GM04503 (cell line): ENCODE measurements around the gene MEPE.
"Not testable (repeated sequence)": the region's sequence is repeated elsewhere in the genome, so short reads cannot be mapped to it uniquely, and the experiment has no call there.

Source experiments
- DNase-seq: peaks from one replicate; pipeline ENCODE4 v3.0.0-alpha.2; 2012; ENCODE audit warnings: low read depth

MEPE gene

GRCh38 chr4:87882861-87883260 is 50.1 kb downstream of the MEPE start:
- DNase-seq, result no peak

GRCh38 chr4:87884976-87885549 is 52.3 kb downstream of the MEPE start:
- no peak for DNase-seq

GRCh38 chr4:87886083-87886482 is 53.3 kb downstream of the MEPE start:
- DNase-seq, result no peak

GRCh38 chr4:87890753-87891152 is 58.0 kb downstream of the MEPE start:
- DNase-seq, result not testable (repeated sequence)

- DNase-seq, result peak; percentile 20
These were observed 63.3 kb downstream of the MEPE start for GRCh38 chr4:87895964-87896621.
